SK-N-SH (cell line): Measurements from ENCODE around the gene DGCR2. TPM values are rescaled to one million over a fixed set of nuclear protein-coding genes. Genes with fewer than 3 reads are reported as not detected.
"Not testable (repeated sequence)": the region's sequence is repeated elsewhere in the genome, so short reads cannot be mapped to it uniquely, and the experiment has no call there.

Experiments used
- CTCF ChIA-PET: fragments of 300-600, 350-600 bp; formaldehyde crosslinking; extraction: SDS; loops from one replicate; lab custom pipeline; 2021; lab: Yijun Ruan, JAX
- POLR2A ChIA-PET: fragments of 350-600 bp; sonication (Branson Sonifier 250); formaldehyde crosslinking; extraction: SDS; loops from one replicate; lab custom pipeline; 2020; ENCODE audit warnings: antibody characterized with exemption, inconsistent platforms; lab: Yijun Ruan, JAX
- DNase-seq: peaks from one replicate; pipeline ENCODE4 v3.0.0; 2012
- H2AFZ ChIP-seq: fragments of 200-600 bp; sonication (generic); 2 replicates; pipeline ENCODE4 v1.8.1; 2016; ENCODE audit warnings: antibody characterized with exemption, mild to moderate bottlenecking, low read depth
- H3F3A ChIP-seq: fragments of 200-600 bp; sonication (generic); replicated peaks from 2 replicates; pipeline ENCODE3; 2016; ENCODE audit warnings: antibody characterized with exemption, mild to moderate bottlenecking; ENCODE audit not compliant: insufficient read depth
- H3K27ac ChIP-seq, 2 experiments: fragments of 200-500 bp in 1 of 2; fragments of 200-600 bp in 1 of 2; sonication (Bioruptor generic) in 1 of 2; sonication (generic), shearing (Covaris generic) in 1 of 2; 2 replicates each; pipeline versions ENCODE4 v1.5.1 to v1.6.1; 2014 to 2016; ENCODE audit warnings: low read depth in 2 of 2, inconsistent platforms in 1 of 2, low read length in 1 of 2, mild to moderate bottlenecking in 1 of 2, mixed read lengths in 1 of 2
- H3K27me3 ChIP-seq: fragments of 200-600 bp; sonication (generic), shearing (Covaris generic); 2 replicates; pipeline ENCODE4 v1.6.1; 2016; ENCODE audit warnings: mixed run types; ENCODE audit not compliant: insufficient read depth
- H3K36me3 ChIP-seq, 2 experiments: fragments of 200-500 bp in 1 of 2; fragments of 200-600 bp in 1 of 2; sonication (Bioruptor generic) in 1 of 2; sonication (generic) in 1 of 2; replicated peaks in 1 of 2; 2 replicates each; pipeline versions ENCODE3 to v1.5.1; 2014 to 2016; ENCODE audit warnings: low read length in 1 of 2, mild to moderate bottlenecking in 1 of 2; ENCODE audit not compliant: insufficient read depth in 2 of 2, control insufficient read depth in 1 of 2
- H3K4me1 ChIP-seq, 2 experiments: fragments of 200-500 bp in 1 of 2; fragments of 200-600 bp in 1 of 2; sonication (Bioruptor generic) in 1 of 2; sonication (generic), shearing (Covaris generic) in 1 of 2; 2 replicates each; pipeline versions ENCODE4 v1.5.1 to v1.6.1; 2014 to 2016; ENCODE audit warnings: low read depth in 1 of 2, low read length in 1 of 2, mixed run types in 1 of 2; ENCODE audit not compliant: insufficient read depth in 2 of 2, control insufficient read depth in 1 of 2
- H3K4me2 ChIP-seq: fragments of 200-600 bp; sonication (generic), shearing (Covaris generic); 2 replicates; pipeline ENCODE4 v1.6.1; 2017; ENCODE audit warnings: mixed run types
- H3K4me3 ChIP-seq, 2 experiments: fragments of 200-500 bp in 1 of 2; fragments of 200-600 bp in 1 of 2; sonication (Bioruptor generic) in 1 of 2; sonication (generic), shearing (Covaris generic) in 1 of 2; 2 replicates each; pipeline versions ENCODE4 v1.5.1 to v1.8.1; 2014 to 2016; ENCODE audit warnings: low read depth in 2 of 2, inconsistent platforms in 1 of 2, low read length in 1 of 2, mild to moderate bottlenecking in 1 of 2, mixed read lengths in 1 of 2, moderate library complexity in 1 of 2
- H3K79me2 ChIP-seq: fragments of 200-600 bp; sonication (generic); 2 replicates; pipeline ENCODE4 v1.8.1; 2017; ENCODE audit warnings: mild to moderate bottlenecking; ENCODE audit not compliant: insufficient read depth
- H3K9ac ChIP-seq: fragments of 200-600 bp; sonication (generic); 2 replicates; pipeline ENCODE4 v1.6.1; 2017; ENCODE audit warnings: mixed run types
- H3K9me2 ChIP-seq: fragments of 200-600 bp; sonication (generic); 2 replicates; pipeline ENCODE4 v1.6.1; 2017; ENCODE audit warnings: mixed run types
- H3K9me3 ChIP-seq: fragments of 200-600 bp; sonication (generic); 2 replicates; pipeline ENCODE4 v1.6.1; 2017; ENCODE audit warnings: mixed run types, mild to moderate bottlenecking, moderate library complexity
- H4K20me1 ChIP-seq: fragments of 200-600 bp; sonication (generic); 2 replicates; pipeline ENCODE4 v1.6.1; 2017; ENCODE audit warnings: mild to moderate bottlenecking, mixed run types; ENCODE audit not compliant: insufficient read depth
- GATA2 ChIP-seq: sonication (generic); formaldehyde crosslinking; IDR thresholded peaks from 2 replicates; pipeline ENCODE4 v1.5.0; 2020; ENCODE audit warnings: mild to moderate bottlenecking, missing genetic modification reagents
- JUND ChIP-seq: IDR thresholded peaks from 2 replicates; pipeline ENCODE4 v1.4.0; 2012
- TCF12 ChIP-seq: IDR thresholded peaks from 2 replicates; pipeline ENCODE4 v1.4.0; 2012
- TEAD4 ChIP-seq: IDR thresholded peaks from 2 replicates; pipeline ENCODE4 v1.4.0; 2012; ENCODE audit warnings: mild to moderate bottlenecking, borderline replicate concordance; ENCODE audit not compliant: insufficient read depth
- WGBS: methylation state at CpG from one replicate; pipeline ENCODE4 v1.1.6; 2017; ENCODE audit warnings: low lambda C conversion rate; 5-methylcytosine and 5-hydroxymethylcytosine counted together
- polyA plus RNA-seq, 3 experiments: library from polyadenylated mRNA; depleted of rRNA; stranded (reverse); fragments of >200 nt; gene quantifications; 2 replicates each; pipeline ENCODE4 v1.2.3, GENCODE V29; 2012
- small RNA-seq, 7 experiments: library from RNA; depleted of rRNA; stranded (forward); fragments of <200 nt; gene quantifications; one replicate each; pipeline ENCODE3, GENCODE V24; 2012
- TF ChIP-seq, protein P1 (sequence below): fragments of 200-600 bp; sonication (generic); IDR thresholded peaks from 2 replicates; pipeline ENCODE4 v1.6.1; 2017; ENCODE audit warnings: antibody characterized with exemption, mild to moderate bottlenecking, moderate library complexity

Gene DGCR2
- polyA plus RNA-seq, 1 of the 3 experiments (the other 2 are of a cell fraction) = 30.4 TPM

DNA sequence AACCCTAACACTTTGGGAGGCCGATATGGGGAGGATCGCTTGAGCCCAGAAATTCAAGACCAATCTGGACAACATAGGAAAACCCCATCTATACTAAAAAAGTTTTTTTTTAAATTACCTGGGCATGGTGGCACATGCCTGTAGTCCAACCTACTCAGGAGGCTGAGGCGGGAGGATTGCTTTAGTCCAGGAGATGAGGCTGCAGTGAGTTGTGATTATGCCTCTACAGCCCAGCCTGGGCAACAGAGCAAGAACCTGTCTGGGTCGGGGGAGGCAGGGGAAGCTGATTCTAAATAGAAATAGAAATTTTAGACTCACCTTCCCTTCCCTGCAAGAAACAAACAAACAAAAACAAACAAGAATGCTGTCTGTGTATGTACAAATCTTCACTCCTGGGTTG lies 133.3 kb downstream of the DGCR2 start:
- WGBS = 78% methylated on average over 4 of the region's 4 CpGs
- ChIA-PET CTCF (interaction anchor here (1.0 kb wide), 1 partner anchor 14 kb away, joined by 3 read pairs; no protein-coding TSS in a partner anchor), POLR2A (no interaction called here)

DNA sequence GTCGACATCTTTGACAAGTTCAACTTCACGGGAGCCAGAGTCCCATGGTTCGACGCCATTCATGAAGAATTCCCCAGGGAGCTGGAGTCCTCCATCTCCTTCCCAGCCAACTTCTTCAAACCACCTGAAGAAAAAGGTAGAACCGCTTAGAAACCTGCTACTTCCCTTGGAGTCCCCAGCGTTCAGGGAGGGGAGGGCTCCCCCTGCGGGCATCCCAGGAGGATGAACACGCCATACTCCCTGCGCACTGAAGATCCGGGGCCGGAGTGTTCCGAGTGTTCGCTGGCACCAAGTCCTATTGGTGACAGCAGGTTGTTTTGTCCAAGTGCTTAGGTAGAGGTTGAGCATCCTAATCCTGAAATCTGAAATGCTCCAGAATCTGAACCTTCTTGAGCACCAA lies 134.4 kb downstream of the DGCR2 start:
- peak; percentile 52 for DNase-seq
- no peaks in the 10 kb centered on the region for H3K27me3 ChIP-seq
- H4K20me1 ChIP-seq = no peaks in the 10 kb centered on the region

More for the DNA sequence above, 133.3 kb downstream of the DGCR2 start:
- H4K20me1 ChIP-seq = no peaks in the 10 kb centered on the region
- DNase-seq = no peak
- no peak overlapping the region for H3K9ac ChIP-seq
- no peak overlapping the region for H2AFZ ChIP-seq
- TF ChIP-seq TCF12 (no peak), GATA2 (no peak)
- H3K79me2 ChIP-seq = no peaks in the 10 kb centered on the region
- H3K9me3 ChIP-seq = no peaks in the 10 kb centered on the region
- H3K27ac ChIP-seq = no peak overlapping the region
- no peaks in the 10 kb centered on the region; a peak in 1 of 4 replicates for H3K4me1 ChIP-seq
- no peak overlapping the region for H3K4me2 ChIP-seq
- H3F3A ChIP-seq = no peaks in the 10 kb centered on the region
- H3K9me2 ChIP-seq = no peaks in the 10 kb centered on the region
- no peaks in the 10 kb centered on the region for H3K27me3 ChIP-seq
- no peak overlapping the region for H3K4me3 ChIP-seq
- no peaks in the 10 kb centered on the region for H3K36me3 ChIP-seq

DNA sequence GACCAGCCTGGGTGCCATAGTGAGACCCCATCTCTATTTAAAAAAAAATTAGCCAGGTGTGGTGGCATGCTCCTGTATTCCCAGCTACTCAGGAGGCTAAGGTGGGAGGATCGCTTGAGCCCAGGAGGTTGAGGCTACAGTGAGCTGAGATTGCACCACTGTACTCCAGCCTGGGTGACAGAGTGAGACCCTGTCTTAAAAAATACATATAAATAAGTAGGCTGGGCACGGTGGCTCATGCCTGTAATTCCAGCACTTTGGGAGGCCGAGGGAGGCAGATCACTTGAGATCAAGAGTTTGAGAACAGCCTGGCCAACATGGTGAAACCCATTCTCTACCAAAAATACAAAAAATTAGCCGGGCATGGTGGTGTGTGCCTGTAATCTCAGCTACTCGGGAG lies 135.1 kb downstream of the DGCR2 start:
- H3F3A ChIP-seq, H3K4me2 ChIP-seq, H3K4me1 ChIP-seq, H3K9me3 ChIP-seq, H3K27me3 ChIP-seq, H3K36me3 ChIP-seq, H3K79me2 ChIP-seq, H3K9ac ChIP-seq, POLR2A ChIA-PET, H3K9me2 ChIP-seq, DNase-seq, H3K27ac ChIP-seq, CTCF ChIA-PET, H2AFZ ChIP-seq, H3K4me3 ChIP-seq, H4K20me1 ChIP-seq: not testable (repeated sequence)
- 49% methylated on average over 5 of the region's 5 CpGs for WGBS

More for the DNA sequence above, 134.4 kb downstream of the DGCR2 start:
- no peaks in the 10 kb centered on the region for H3K9me2 ChIP-seq
- H2AFZ ChIP-seq = no peak overlapping the region
- H3K4me1 ChIP-seq = no peaks in the 10 kb centered on the region; a peak in 1 of 4 replicates
- no peak overlapping the region for H3K9ac ChIP-seq
- H3K27ac ChIP-seq = no peak overlapping the region
- POLR2A ChIA-PET = no interaction called here
- H3K79me2 ChIP-seq = no peaks in the 10 kb centered on the region
- H3K36me3 ChIP-seq = no peaks in the 10 kb centered on the region
- TF ChIP-seq JUND = no peak
- TF ChIP-seq TEAD4 = no peak
- TF ChIP-seq, protein P1, sequence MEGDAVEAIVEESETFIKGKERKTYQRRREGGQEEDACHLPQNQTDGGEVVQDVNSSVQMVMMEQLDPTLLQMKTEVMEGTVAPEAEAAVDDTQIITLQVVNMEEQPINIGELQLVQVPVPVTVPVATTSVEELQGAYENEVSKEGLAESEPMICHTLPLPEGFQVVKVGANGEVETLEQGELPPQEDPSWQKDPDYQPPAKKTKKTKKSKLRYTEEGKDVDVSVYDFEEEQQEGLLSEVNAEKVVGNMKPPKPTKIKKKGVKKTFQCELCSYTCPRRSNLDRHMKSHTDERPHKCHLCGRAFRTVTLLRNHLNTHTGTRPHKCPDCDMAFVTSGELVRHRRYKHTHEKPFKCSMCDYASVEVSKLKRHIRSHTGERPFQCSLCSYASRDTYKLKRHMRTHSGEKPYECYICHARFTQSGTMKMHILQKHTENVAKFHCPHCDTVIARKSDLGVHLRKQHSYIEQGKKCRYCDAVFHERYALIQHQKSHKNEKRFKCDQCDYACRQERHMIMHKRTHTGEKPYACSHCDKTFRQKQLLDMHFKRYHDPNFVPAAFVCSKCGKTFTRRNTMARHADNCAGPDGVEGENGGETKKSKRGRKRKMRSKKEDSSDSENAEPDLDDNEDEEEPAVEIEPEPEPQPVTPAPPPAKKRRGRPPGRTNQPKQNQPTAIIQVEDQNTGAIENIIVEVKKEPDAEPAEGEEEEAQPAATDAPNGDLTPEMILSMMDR = peak; percentile 13; the same call in 1 of the 2 replicates
- H3F3A ChIP-seq = no peaks in the 10 kb centered on the region
- no peak overlapping the region for H3K4me2 ChIP-seq
- H3K9me3 ChIP-seq = no peaks in the 10 kb centered on the region
- 79% methylated on average over 12 of the region's 13 CpGs for WGBS
- CTCF ChIA-PET = no interaction called here
- no peak overlapping the region for H3K4me3 ChIP-seq

Small RNAs within 50 kb of the gene (small RNA-seq; reads per million reads assigned to genes)
- 0 reads per million in 7 experiments for gene RF00019

Other genes with a start within 250 kb of the DGCR2 start
- 1.2 TPM in 2 replicates for gene DGCR6, start 216.1 kb downstream of the DGCR2 start, polyA plus RNA-seq (2012; rRNA removed)
- gene PRODH, start 186.1 kb downstream of the DGCR2 start, polyA plus RNA-seq (2012; rRNA removed) = 0.03 and 0.23 TPM in 2 replicates
- not detected in 2 replicates for gene TSSK2, start 8.9 kb upstream of the DGCR2 start, polyA plus RNA-seq (2012; rRNA removed)
- 14.5 and 15.4 TPM in 2 replicates for gene ESS2, start 22.2 kb upstream of the DGCR2 start, polyA plus RNA-seq (2012; rRNA removed)
- not detected in 2 replicates for gene GSC2, start 27.9 kb upstream of the DGCR2 start, polyA plus RNA-seq (2012; rRNA removed)
- 34.2 and 44.7 TPM in 2 replicates for gene SLC25A1, start 56.3 kb upstream of the DGCR2 start, polyA plus RNA-seq (2012; rRNA removed)
- 6.7 and 8.6 TPM in 2 replicates for gene CLTCL1, start 169.3 kb upstream of the DGCR2 start, polyA plus RNA-seq (2012; rRNA removed)